GM20431 (cell line): ENCODE results near the gene ST6GAL1.
"Not testable (repeated sequence)": the region's sequence is repeated elsewhere in the genome, so short reads cannot be mapped to it uniquely, and the experiment has no call there.

Source experiments
- in situ Hi-C: fragments of 300-500 bp; cut with MseI, MboI; formaldehyde crosslinking; loops from one replicate; pipeline ENCODE4 v1.15.0; 2020; ENCODE audit warnings: low sequenced_read_pairs; ENCODE audit not compliant: unreplicated experiment

The ST6GAL1 gene

DNA sequence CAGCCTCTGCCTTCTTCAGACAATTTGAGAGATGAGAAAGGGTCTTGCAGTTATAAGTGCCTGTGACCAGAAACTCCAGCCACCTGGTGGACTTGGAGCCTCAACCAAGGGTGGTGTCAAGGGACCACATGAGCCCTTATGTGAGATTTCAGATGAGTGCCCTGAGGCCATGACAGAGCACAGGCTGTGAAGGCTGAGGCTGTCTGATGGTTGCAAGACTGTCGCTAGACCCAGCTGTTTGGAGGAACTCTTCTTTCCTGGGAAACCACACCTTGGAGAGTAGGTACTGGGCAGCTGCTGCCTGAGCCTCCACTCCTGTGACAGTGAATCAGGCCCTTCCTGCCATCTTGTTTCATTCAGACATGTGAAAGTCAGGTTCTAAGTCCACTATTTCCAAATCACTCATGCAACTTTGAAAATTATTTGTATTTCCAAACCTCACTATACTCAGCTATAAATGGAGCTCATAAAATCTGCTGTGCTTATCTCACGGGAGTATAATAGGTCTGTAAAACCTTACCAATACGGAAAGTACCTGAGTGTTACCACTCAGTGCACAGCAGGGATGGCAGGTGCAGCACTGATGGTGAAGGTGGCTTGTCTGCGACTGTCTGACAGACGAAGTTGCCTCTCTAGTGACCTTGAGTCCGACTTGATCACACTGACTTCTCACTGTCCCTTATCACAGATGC, 109.5 kb downstream of the ST6GAL1 start:
- in situ Hi-C loops = no loop called here

DNA sequence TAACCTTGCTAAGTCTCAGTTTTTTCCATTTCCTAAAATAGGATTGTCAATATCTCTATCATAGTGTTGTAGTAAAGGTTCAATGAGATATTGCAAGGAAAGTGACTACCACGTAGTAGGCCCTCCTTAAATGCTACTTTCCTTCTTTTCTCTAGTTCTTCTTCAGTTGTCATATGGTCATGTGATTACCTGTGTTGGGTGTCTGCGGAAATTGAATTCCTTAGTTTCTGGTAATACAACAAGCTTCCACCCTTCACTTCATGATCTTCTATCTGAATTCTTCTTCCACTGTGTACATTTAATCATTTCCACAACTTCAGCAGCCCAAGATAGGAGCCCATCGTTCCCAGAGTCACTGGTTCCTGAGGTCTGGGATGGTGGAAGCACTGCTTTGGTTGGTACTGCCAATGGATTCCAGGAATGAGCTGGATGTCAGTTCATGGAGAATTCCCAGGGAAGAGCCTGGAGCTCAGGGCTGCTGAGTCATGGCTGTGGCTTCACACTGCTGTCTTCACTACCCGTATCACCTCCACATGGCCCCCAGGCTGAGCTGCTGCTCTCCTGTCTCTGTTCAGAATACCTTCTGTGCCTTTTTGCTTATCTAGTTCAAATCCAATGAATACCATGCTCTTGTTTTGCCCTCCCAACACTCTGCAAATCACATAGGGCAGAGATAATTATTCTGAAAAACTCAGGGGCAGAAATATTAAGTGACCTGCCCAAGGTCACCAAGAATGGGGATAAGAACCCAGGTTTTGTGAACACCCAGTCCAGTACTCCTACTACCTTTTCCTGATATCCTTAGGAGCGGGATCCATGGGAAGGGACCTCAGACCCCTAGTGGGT, 110.4 kb downstream of the ST6GAL1 start:
- in situ Hi-C loops = no loop called here

DNA sequence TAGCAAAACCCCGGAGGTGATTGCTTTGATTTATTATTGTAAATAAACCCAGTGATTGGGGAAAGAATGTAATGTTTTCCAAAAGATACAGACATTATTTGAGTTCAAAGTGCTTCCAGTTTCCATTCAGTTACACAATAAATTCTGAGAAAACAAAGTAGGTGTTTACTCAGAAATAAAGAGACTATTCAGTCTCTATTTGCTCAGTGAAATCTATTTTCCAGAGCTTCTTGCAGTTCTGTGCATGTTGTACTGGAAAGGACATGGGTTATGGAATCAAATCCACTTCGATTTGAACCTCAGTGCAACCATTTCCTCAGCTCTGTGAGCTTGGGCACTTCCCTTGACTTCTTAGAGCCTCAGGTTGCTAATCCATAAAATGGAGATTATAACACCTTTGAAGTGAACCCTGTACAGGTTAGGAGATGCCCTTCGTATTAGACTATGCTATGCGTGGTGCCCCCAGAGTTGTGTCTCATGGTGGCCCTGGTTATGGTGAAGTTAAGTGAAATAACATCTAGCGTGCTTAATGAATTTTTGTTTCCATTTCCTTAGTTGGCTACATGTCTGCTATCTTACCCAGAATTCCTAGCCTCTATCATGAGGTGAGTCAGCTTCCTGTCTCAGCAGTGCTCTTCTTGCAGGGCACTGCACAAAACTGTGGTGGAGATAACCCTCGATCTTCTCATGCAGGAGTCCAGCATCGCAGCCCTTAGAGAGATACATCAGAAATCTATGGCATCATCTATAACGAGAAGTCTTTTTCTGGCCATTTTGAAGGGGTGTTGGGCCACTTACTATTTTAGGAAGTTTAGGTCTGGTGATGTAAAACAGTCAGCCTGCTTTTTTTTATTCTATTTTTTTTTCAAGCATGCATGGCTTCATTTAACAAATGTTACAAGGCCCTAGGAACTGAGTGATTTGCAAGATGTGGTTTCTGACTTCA, 111.3 kb downstream of the ST6GAL1 start:
- in situ Hi-C loops = no loop called here

DNA sequence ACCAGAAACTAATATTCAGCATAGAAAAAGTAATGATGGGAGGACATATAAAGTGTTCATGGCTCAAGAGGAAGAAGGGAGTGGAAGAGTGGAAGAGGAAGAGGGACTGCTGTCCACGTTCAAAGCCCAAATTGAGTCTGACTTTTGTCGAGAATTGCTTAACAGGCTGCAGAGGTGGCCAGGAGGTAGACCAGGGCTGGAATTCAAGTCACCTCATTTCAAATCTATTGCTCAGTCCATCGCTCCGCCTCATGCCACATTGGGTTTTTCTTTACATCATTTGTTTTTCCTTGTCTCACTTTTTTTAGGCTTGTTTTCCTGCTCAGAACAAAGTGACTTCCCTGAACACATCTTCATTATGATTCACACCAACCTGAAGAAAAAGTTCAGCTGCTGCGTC, 112.0 kb downstream of the ST6GAL1 start:
- in situ Hi-C loops = no loop called here

DNA sequence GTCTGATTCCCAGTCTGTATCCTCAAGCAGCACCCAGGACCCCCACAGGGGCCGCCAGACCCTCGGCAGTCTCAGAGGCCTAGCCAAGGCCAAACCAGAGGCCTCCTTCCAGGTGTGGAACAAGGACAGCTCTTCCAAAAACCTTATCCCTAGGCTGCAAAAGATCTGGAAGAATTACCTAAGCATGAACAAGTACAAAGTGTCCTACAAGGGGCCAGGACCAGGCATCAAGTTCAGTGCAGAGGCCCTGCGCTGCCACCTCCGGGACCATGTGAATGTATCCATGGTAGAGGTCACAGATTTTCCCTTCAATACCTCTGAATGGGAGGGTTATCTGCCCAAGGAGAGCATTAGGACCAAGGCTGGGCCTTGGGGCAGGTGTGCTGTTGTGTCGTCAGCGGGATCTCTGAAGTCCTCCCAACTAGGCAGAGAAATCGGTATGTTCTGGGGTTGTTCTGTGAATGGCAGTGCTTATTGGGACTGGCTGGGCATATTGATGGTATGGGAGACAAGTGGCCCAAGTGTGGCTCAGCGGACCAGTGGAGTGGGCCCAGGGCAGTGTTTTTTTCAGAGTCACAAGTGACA, 112.6 kb downstream of the ST6GAL1 start:
- in situ Hi-C loops = no loop called here

DNA sequence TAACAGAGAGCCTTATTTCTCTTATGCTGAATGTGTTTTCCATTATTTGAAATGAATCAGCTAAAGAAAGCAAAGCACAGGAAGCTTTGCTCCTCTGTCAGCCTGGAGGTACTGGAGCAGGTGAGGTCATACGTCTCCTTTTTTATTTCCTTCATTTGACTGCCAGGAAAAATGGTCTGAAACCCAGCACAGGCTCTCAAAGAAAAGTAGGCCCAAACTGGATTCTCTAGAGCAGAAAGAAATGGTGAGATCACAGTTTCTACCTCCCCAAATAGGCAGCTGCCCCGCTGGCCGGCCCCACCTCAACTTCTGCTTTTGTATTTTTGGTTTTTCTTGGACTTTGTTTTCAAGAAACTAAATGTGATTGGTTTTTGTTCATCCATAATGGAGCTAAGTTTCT, 113.9 kb downstream of the ST6GAL1 start:
- in situ Hi-C loops = no loop called here

DNA sequence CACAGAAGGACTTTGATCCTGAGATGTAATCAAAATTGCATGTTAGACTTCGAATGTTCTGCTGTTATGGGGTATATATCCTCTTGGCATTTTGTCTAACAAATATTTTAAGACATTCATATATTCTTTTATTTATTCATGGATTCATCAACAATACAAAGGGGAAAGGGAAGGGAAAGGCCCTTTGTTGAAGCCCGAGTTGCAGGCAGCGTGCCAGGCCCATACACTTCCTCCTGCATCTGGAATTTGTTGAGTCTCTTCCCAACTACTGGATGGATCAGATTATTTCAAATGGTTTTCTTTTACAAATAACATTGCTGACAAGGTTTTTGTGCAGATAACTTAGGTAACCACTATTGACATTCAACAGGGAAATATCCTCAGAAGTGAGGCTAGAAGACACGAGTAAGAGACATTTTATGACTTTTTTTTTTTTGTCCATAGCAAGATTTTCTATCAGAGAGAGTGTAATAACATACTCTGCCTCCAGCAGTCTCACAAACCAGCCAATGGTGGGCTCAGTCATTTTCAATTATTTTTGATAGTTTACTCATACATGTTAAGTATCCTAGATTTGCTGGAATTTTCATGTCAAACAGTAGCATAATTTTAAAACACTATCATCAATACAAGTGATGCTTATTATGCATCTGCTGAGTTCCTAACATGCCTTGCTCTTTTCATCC, 114.7 kb downstream of the ST6GAL1 start:
- in situ Hi-C loops = no loop called here

DNA sequence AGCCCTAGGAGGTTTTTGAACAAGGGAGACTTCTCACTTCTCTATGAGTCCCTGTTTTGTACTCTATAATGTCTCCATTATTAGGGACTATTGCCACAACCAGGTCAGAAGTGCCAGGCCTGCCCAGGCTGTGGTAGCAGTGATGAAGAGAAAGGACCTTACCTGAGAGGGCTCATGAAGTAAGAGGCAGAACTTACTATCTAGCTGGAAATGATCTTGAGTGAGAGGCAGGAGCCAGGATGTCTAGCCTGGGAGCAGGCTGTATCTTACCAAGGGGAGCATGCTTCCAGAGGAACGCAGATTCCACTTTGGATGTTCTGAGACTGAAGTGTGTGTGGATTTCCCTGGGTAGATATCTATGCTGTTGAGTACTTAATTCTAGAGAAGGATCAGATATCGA, 115.7 kb downstream of the ST6GAL1 start:
- in situ Hi-C loops = no loop called here

DNA sequence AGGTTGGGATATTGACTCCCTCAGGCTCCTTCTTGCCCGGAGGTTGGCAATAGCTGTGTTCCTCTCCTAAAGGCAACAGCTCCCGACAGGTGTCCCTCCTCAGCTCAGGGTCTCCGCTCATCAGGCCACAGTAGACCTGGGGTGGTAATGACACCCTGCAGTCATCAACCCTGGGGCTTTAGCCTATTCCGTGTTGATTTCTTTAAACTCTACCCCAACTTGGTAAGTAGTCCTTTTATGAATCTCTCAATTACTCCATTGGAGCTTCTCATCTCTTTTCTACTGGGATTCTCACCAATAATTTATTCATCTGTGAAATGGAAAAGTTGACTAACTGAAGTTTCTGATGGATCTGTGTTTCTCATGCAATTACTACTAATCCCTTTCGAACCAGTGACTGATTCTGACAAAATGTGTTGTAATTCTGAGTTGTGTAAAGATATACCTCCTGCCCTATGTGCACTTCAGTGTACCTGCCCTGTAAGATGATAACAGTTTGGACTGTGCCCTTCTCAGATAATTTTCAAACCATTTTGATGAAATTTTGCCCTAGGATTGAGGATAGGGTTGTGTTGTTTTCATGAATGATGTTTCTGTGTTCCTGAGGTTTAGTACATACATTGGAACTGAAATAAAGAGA, 119.3 kb downstream of the ST6GAL1 start:
- in situ Hi-C loops = no loop called here

DNA sequence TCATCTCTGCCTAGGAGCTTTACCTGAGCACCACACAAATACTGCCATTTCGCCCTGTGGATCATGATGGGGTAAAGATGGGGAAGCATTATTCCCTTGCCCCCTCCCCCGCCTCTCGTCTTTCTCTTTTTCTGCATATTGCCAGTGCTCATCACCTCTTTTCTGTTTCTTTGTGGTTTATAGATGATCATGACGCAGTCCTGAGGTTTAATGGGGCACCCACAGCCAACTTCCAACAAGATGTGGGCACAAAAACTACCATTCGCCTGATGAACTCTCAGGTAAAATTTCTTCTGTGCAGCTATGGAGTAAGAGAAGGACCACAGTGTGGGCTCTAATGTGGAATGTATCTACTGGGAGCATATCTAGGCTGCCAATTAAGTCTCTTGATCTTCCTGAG, 120.7 kb downstream of the ST6GAL1 start:
- in situ Hi-C loops = no loop called here

DNA sequence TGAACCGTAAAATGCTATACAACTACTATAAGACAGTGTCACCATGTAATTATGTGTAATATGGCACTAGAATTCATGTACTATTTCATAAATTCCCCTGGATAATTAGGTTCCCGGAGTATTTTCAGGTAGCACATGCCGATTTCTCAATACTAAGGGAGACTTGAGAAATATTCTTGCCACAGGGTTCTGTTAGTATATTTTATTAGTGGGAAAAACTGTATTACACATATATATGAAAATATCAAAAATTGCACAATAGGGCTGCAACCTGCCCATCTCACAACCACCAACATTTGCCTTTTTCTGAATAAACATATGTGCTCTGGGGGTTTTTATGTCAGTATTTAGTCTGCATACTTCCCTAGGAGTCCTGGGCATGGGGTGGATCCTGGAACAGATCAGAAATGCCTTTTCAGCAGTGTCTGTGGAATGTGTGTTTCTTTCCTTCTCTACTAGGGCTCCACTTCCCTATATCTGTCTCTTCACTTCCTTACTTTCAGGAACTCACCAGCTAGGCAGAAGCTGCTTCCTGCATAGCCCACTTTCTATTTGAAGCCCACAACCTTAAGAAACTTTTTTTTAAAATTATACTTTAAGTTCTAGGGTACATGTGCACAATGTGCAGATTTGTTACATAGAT, 121.5 kb downstream of the ST6GAL1 start:
- in situ Hi-C loops = no loop called here

DNA sequence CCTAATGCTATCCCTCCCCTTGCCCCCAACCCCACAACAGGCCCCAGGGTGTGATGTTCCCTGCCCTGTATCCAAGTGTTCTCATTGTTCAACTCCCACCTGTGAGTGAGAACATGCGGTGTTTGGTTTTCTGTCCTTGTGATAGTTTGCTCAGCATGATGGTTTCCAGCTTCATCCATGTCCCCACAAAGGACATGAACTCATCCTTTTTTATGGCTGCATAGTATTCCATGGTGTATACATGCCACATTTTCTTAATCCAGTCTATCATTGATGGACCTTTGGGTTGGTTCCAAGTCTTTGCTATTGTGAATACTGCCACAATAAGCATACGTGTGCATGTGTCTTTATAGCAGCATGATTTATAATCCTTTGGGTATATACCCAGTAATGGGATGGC, 122.1 kb downstream of the ST6GAL1 start:
- in situ Hi-C loops = not testable (repeated sequence)

DNA sequence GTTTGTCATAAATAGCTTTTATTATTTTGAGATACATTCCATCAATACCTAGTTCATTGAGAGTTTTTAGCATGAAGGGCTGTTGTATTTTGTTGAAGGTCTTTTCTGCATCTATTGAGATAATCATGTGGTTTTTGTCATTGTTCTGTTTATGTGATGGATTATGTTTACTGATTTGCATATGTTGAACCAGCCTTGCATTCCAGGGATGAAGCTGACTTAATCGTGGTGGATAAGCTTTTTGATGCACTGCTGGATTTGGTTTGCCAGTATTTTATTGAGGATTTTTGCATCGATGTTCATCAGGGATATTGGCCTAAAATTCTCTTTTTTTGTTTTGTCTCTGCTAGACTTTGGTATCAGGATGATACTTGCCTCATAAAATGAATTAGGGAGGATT, 124.1 kb downstream of the ST6GAL1 start:
- in situ Hi-C loops = not testable (repeated sequence)

DNA sequence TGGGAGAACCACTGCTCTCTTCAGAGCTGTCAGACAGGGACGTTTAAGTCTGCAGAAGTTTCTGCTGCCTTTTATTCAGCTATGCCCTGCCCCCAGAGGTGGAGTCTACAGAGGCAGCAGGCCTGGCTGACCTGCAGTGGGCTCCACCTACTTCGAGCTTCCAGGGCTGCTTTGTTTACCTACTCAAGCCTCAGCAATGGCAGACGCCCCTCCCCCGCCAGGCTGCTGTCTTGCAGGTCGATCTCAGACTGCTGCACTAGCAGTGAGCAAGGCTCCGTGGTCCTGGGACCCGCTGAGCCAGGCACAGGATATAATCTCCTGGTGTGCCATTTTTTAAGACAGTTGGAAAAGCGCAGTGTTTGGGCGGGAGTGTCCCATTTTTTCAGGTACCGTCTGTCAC, 127.5 kb downstream of the ST6GAL1 start:
- in situ Hi-C loops = not testable (repeated sequence)

DNA sequence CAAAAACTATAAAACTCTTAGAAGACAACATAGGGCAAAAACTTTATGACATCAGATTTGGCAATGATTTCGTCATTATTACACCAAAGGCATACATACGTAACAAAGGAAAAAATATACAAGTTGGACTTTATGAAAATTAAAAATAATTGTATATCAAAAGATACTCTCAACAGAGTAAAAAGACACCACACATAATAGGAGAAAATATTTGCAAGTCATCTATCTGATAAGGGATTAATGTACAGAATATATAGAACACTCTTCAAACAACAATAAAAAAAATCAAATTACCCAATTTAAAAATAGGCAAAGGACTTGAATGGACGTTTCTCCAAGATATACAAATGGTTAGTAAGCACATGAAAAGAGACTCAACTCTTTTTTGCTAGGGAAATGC, 131.4 kb downstream of the ST6GAL1 start:
- in situ Hi-C loops = no loop called here

DNA sequence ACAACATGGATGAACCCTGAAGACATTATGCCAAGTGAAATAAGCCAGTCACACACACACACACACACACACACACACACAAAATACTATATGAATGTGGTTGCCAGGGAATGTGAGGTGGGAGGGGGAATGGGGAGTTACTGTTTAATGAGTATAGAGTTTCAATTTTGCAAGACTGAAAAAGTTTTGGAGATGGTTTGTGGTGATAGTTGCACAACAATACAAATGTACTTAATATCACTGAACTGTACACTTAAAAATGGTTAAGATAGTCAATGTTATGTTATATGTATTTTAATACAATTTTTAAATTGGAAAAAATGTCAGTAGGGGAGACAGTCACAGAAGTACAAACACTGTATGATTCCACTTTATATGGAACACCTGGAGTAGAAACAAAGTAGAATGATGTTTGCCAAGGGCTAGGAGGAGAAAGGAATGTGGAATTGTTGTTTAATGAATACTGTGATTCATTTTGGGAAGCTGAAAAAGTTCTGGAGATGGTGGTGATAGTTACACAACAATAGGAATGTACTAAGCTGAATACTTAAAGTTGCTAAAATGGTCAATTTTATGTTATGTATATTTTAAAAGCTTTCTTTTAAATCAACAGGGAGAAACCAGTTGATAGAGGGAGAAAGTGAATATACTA, 132.3 kb downstream of the ST6GAL1 start:
- in situ Hi-C loops = no loop called here

DNA sequence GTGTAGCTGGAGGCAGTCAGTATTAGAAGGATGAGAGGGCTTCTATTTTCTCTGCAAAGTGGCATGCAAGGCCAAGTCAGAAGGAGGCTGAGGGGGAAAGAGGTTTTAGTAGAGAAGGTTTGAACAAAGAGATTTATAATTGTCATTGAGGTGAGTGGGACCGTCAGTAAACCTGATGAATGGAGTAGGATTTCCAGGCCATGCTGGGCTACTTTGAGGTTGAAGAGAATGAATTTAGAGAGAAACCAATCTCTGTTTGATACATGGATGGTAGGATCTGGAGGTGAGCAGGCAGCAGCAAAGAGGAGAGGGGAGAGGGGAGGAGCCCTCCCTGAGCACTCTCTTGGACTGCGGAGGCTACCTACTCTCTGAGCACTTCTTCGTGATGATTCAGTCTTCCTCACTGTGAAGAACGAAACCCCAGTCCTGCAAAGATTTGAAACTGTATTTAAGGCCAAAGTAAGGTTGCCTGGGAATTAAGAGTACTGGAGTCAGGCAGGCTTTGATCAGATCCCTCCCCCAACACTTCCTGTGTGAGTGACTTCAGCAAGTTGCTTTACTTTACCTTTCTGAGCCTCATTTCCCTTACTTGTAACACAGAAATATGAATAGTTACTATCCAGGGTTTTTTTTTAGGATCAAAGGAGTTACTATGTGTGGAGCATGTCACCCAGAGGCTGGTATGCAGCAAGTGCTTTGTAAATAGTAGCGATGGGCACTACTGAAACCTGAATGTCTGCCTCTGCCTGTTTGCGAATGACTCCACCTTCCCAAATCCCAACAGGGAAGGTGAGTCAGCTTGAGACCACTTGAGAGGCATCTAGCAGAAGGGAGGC, 133.2 kb downstream of the ST6GAL1 start:
- in situ Hi-C loops = no loop called here
